Measurements from ENCODE around the gene STRBP. TPM values are rescaled to one million over a fixed set of nuclear protein-coding genes. Genes with fewer than 3 reads are reported as not detected.

Gene STRBP
- total RNA-seq, 1 donor from 2014 or later, result 9.1 TPM

GRCh38 chr9:123135430-123135829, 133.0 kb downstream of the STRBP start:
- Histone ChIP-seq H3K4me3 (no peak overlapping the region), H3K36me3 (no peaks in the 10 kb centered on the region), H3K27ac (no peak overlapping the region), H3K4me1 (no peaks in the 10 kb centered on the region), H3K9me3 (no peaks in the 10 kb centered on the region), H3K27me3 (no peaks in the 10 kb centered on the region)
- TF ChIP-seq, protein P1, sequence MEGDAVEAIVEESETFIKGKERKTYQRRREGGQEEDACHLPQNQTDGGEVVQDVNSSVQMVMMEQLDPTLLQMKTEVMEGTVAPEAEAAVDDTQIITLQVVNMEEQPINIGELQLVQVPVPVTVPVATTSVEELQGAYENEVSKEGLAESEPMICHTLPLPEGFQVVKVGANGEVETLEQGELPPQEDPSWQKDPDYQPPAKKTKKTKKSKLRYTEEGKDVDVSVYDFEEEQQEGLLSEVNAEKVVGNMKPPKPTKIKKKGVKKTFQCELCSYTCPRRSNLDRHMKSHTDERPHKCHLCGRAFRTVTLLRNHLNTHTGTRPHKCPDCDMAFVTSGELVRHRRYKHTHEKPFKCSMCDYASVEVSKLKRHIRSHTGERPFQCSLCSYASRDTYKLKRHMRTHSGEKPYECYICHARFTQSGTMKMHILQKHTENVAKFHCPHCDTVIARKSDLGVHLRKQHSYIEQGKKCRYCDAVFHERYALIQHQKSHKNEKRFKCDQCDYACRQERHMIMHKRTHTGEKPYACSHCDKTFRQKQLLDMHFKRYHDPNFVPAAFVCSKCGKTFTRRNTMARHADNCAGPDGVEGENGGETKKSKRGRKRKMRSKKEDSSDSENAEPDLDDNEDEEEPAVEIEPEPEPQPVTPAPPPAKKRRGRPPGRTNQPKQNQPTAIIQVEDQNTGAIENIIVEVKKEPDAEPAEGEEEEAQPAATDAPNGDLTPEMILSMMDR (IDR thresholded peaks at IDR 0.05), result no peak
- TF ChIP-seq POLR2AphosphoS5 (IDR thresholded peaks at IDR 0.05; ENCODE audit: insufficient read depth in 1 of 2, low read depth in 1 of 2) (no peak), POLR2A (IDR thresholded peaks at IDR 0.05) (no peak)
- intact Hi-C loops (cut with DNase I), result no loop called here
- no peak for DNase-seq (ENCODE audit: extremely low spot score in 2 of 2)

DNA sequence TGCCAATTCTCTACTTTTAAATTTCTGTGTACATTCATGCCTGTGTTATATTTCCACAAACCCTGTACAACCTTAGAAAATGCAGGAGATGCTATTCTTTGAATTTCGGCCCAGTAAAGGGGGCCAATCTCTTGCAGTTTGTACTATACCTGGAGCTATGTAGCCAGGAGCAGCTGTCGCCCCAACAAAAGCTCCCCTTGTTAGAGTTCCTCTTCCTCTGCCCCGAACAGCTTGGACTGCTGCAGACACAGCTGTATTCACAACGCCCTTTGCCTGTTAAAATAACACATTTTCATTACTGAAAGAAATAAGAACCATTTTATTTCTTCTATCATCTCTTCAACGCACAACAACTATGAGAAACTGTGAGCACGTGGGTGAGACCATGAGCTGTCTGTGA, 135.7 kb downstream of the STRBP start:
- no peak for DNase-seq (ENCODE audit: extremely low spot score in 2 of 2)
- no peak overlapping the region for H3K4me3 ChIP-seq
- intact Hi-C loops (cut with DNase I), result no loop called here
- no peaks in the 10 kb centered on the region for H3K36me3 ChIP-seq
- H3K27me3 ChIP-seq, result no peaks in the 10 kb centered on the region
- H3K27ac ChIP-seq, result no peak overlapping the region
- no peaks in the 10 kb centered on the region for H3K9me3 ChIP-seq
- TF ChIP-seq POLR2A (IDR thresholded peaks at IDR 0.05) (no peak), POLR2AphosphoS5 (IDR thresholded peaks at IDR 0.05; ENCODE audit: insufficient read depth in 1 of 2, low read depth in 1 of 2) (no peak)
- TF ChIP-seq, protein P1 (IDR thresholded peaks at IDR 0.05), result no peak
- H3K4me1 ChIP-seq, result no peaks in the 10 kb centered on the region

GRCh38 chr9:123131993-123132392, 136.4 kb downstream of the STRBP start:
- Histone ChIP-seq H3K4me3 (no peak overlapping the region), H3K9me3 (no peaks in the 10 kb centered on the region), H3K27me3 (no peaks in the 10 kb centered on the region), H3K4me1 (no peaks in the 10 kb centered on the region), H3K36me3 (no peaks in the 10 kb centered on the region), H3K27ac (no peak overlapping the region)
- DNase-seq (ENCODE audit: extremely low spot score in 2 of 2), result no peak
- TF ChIP-seq POLR2AphosphoS5 (IDR thresholded peaks at IDR 0.05; ENCODE audit: insufficient read depth in 1 of 2, low read depth in 1 of 2) (no peak), POLR2A (IDR thresholded peaks at IDR 0.05) (no peak)
- TF ChIP-seq, protein P1 (IDR thresholded peaks at IDR 0.05), result no peak
- intact Hi-C loops (cut with DNase I), result no loop called here

DNA sequence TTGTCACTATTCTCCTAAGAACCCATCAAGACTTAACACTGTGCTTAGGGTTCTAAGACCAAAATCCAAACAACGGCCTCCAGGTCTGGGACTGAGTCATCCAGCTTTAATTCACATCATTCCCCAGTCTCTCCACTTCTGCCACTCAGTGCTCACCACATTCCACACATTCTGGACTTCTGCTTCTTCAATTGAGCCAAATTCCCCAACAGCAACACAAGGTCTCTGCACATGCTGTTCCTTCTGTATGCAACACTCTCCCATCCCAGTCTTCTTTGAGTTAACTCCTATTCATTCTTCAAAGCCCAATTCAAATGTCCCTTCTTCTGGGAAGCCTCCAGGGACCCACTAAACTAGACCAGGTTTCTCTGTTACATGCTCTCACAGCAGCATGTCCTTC, 137.1 kb downstream of the STRBP start:
- DNase-seq (ENCODE audit: extremely low spot score in 2 of 2), result no peak
- Histone ChIP-seq H3K4me1 (no peaks in the 10 kb centered on the region), H3K4me3 (no peak overlapping the region), H3K27me3 (no peaks in the 10 kb centered on the region), H3K9me3 (no peaks in the 10 kb centered on the region), H3K36me3 (no peaks in the 10 kb centered on the region), H3K27ac (no peak overlapping the region)
- TF ChIP-seq POLR2A (IDR thresholded peaks at IDR 0.05) (no peak), POLR2AphosphoS5 (IDR thresholded peaks at IDR 0.05; ENCODE audit: insufficient read depth in 1 of 2, low read depth in 1 of 2) (no peak)
- TF ChIP-seq, protein P1 (IDR thresholded peaks at IDR 0.05), result no peak
- intact Hi-C loops (cut with DNase I), result no loop called here

- TF ChIP-seq POLR2A (IDR thresholded peaks at IDR 0.05), result no peak
- TF ChIP-seq, protein P1 (IDR thresholded peaks at IDR 0.05), result no peak
- no peak for TF ChIP-seq POLR2AphosphoS5 (IDR thresholded peaks at IDR 0.05; ENCODE audit: insufficient read depth in 1 of 2, low read depth in 1 of 2)
- no peaks in the 10 kb centered on the region for H3K36me3 ChIP-seq
- intact Hi-C loops (cut with DNase I), result no loop called here
Observed at GRCh38 chr9:123129423-123129822, 139.0 kb downstream of the STRBP start.

More at GRCh38 chr9:123129423-123129822, 139.0 kb downstream of the STRBP start:
- H3K4me3 ChIP-seq, result no peak overlapping the region
- H3K27ac ChIP-seq, result no peak overlapping the region
- no peaks in the 10 kb centered on the region for H3K9me3 ChIP-seq
- H3K27me3 ChIP-seq, result no peaks in the 10 kb centered on the region
- no peak for DNase-seq (ENCODE audit: extremely low spot score in 2 of 2)
- no peaks in the 10 kb centered on the region for H3K4me1 ChIP-seq
